HepG2 (cell line): ENCODE measurements around the gene BCL2L2. TPM values are rescaled to one million over a fixed set of nuclear protein-coding genes. Genes with fewer than 3 reads are reported as not detected.
A peak's percentile ranks its signal among the peaks of the same experiment; 100 is the strongest.

Experiments
- ARHGAP35 ChIP-seq: sonication (generic); formaldehyde crosslinking; IDR thresholded peaks from 2 replicates; pipeline ENCODE4 v1.9.0; 2022; ENCODE audit warnings: mild to moderate bottlenecking, inconsistent platforms, moderate library complexity, missing genetic modification reagents, borderline replicate concordance
- BRD4 ChIP-seq: sonication (generic); formaldehyde crosslinking; IDR thresholded peaks from 2 replicates; pipeline ENCODE4 v1.4.0; 2020; ENCODE audit warnings: missing genetic modification reagents
- CHCHD3 ChIP-seq: sonication (generic); formaldehyde crosslinking; IDR thresholded peaks from 2 replicates; pipeline ENCODE4 v1.8.0; 2022; ENCODE audit warnings: mild to moderate bottlenecking, missing genetic modification reagents, moderate library complexity
- DNMT3B ChIP-seq: conservative IDR thresholded peaks from 2 replicates; pipeline ENCODE4 v1.6.1; 2016; ENCODE audit warnings: missing biosample characterization, control low read depth
- GLI4 ChIP-seq: sonication (generic); formaldehyde crosslinking; IDR thresholded peaks from 2 replicates; pipeline ENCODE4 v1.5.1; 2020; ENCODE audit warnings: missing genetic modification reagents, mild to moderate bottlenecking, moderate library complexity, borderline replicate concordance
- IKZF1 ChIP-seq: fragments of 450-650 bp; IDR thresholded peaks from 2 replicates; pipeline ENCODE4 v1.7.1; 2016
- PHF5A ChIP-seq: IDR thresholded peaks from one replicate; pipeline ENCODE4 v1.6.1; 2018; ENCODE audit warnings: low read depth, missing genetic modification reagents; ENCODE audit not compliant: unreplicated experiment
- RBM39 ChIP-seq: fragments of 200-400 bp; formaldehyde crosslinking; IDR thresholded peaks from one replicate; pipeline ENCODE4 v1.6.1; 2018; ENCODE audit warnings: antibody characterized with exemption, mild to moderate bottlenecking, low read depth, low read length; ENCODE audit not compliant: poor library complexity, severe bottlenecking
- TMF1 ChIP-seq: sonication (generic); formaldehyde crosslinking; IDR thresholded peaks from 2 replicates; pipeline ENCODE4 v1.8.1; 2022; ENCODE audit warnings: low read depth, missing genetic modification reagents
- ZBTB3 ChIP-seq: sonication (generic); formaldehyde crosslinking; IDR thresholded peaks from 2 replicates; pipeline ENCODE4 v1.4.0; 2020; ENCODE audit warnings: low read depth, mild to moderate bottlenecking, moderate library complexity, missing genetic modification reagents, borderline replicate concordance
- ZNF709 ChIP-seq: sonication (generic); formaldehyde crosslinking; IDR thresholded peaks from 2 replicates; pipeline ENCODE4 v1.5.0; 2020; ENCODE audit warnings: mild to moderate bottlenecking, missing genetic modification reagents
- ZNF746 ChIP-seq: sonication (generic); formaldehyde crosslinking; IDR thresholded peaks from 2 replicates; pipeline ENCODE4 v1.8.0; 2022; ENCODE audit warnings: mild to moderate bottlenecking, missing genetic modification reagents
- ZNF776 ChIP-seq: sonication (generic); formaldehyde crosslinking; IDR thresholded peaks from 2 replicates; pipeline ENCODE4 v1.4.0; 2020; ENCODE audit warnings: mild to moderate bottlenecking, missing genetic modification reagents
- polyA plus RNA-seq, 8 experiments: library from polyadenylated mRNA; depleted of rRNA in 3 of 8; stranded (reverse) in 7 of 8; unstranded in 1 of 8; fragments of >200 nt; fragmentation: Illumina TruSeq in 4 of 8; extraction: Trizol in 4 of 8; gene quantifications; 2 replicates each; pipeline versions ENCODE4 v1.2.1 to v1.2.3, GENCODE V29; 2011 to 2016; ENCODE audit warnings: low read depth in 4 of 8, missing spikeins in 1 of 8, mixed read lengths in 1 of 8; ENCODE audit not compliant: insufficient read depth in 1 of 8
- total RNA-seq, 5 experiments: library from RNA; depleted of rRNA; stranded (reverse); fragments of >200 nt; fragmentation: Illumina TruSeq; extraction: Trizol; gene quantifications; 2 replicates each; pipeline ENCODE4 v1.2.3, GENCODE V29; 2016; ENCODE audit warnings: low read depth in 1 of 5
- TF ChIP-seq, protein P1 (sequence below): sonication (generic); formaldehyde crosslinking; IDR thresholded peaks from 2 replicates; pipeline ENCODE4 v1.5.1; 2020; ENCODE audit warnings: missing genetic modification reagents, mild to moderate bottlenecking, borderline replicate concordance
- TF ChIP-seq, protein P2 (sequence below): sonication (generic); formaldehyde crosslinking; IDR thresholded peaks from 2 replicates; pipeline ENCODE4 v1.8.0; 2022; ENCODE audit warnings: mild to moderate bottlenecking, missing genetic modification reagents; ENCODE audit not compliant: insufficient replicate concordance
- TF ChIP-seq, protein P3 (sequence below): sonication (generic); IDR thresholded peaks from 2 replicates; pipeline ENCODE4 v1.6.1; 2016; ENCODE audit warnings: low read depth, borderline replicate concordance
- TF ChIP-seq, protein P4 (sequence below): sonication (generic); formaldehyde crosslinking; IDR thresholded peaks from 2 replicates; pipeline ENCODE4 v1.9.0; 2021; ENCODE audit warnings: missing genetic modification reagents, borderline replicate concordance
- TF ChIP-seq, protein P5 (sequence below): sonication (generic); formaldehyde crosslinking; IDR thresholded peaks from 2 replicates; pipeline ENCODE4 v1.4.0; 2020; ENCODE audit warnings: missing genetic modification reagents

Gene BCL2L2
- total and polyA plus RNA-seq, 2 of the 13 experiments (the other 11 are each of a cell fraction or from before 2014, with no cell fraction given): 28.1 to 49.8 TPM

DNA sequence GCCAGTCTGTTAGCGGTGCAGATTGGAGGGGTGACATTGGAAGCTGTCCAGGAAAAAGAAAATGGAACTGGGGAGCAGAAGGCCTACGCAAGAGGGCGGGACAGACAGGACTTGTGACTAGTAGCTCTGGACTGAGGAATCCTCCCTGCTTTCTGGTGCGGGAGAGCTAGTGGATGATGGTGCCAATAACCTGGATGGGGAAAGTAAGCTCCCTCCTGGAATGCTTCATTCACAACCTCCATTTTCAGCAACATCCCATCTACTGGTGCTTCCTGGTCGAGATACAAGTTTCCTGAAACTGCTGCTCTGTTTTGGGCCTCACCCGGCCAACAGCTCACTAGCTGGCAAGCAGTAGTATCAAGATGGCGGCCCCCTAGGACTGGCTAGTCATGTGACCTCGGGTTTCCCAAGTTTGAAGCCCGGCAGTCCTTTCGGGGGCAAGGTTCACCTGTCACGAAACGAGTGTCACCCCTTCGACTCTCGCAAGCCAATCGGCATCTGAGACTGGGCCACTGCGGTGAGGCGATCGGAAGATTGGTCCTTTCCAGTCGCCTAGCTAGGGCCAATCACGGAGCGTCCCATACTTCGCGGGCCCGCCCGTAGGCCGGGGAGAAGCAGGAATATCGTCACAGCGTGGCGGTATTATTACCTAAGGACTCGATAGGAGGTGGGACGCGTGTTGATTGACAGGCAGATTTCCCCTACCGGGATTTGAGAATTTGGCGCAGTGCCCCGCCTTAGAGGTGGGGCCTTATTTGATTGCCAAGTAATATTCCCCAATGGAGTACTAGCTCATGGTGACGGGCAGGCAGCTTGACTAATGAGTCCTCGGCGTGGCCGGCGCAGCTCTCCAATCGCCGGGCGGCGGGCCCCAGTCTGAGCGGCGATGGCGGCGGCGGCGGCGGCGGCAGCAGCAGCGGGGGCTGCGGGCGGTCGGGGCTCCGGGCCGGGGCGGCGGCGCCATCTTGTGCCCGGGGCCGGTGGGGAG lies 14.2 kb downstream of the BCL2L2 start, which contains the start of gene PABPN1 (continued):
- no peak; the same call in 1 of the 2 replicates for TF ChIP-seq DNMT3B
- peak; percentile 95 for TF ChIP-seq RBM39
- peak; percentile 70 for TF ChIP-seq ARHGAP35
- TF ChIP-seq CHCHD3 (CRISPR knock-in tag): no peak; the same call in 1 of the 2 replicates
- peak; percentile 17; the same call in 1 of the 2 replicates for TF ChIP-seq ZNF709
- TF ChIP-seq, protein P1, sequence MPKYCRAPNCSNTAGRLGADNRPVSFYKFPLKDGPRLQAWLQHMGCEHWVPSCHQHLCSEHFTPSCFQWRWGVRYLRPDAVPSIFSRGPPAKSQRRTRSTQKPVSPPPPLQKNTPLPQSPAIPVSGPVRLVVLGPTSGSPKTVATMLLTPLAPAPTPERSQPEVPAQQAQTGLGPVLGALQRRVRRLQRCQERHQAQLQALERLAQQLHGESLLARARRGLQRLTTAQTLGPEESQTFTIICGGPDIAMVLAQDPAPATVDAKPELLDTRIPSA (CRISPR knock-in tag): no peak
- TF ChIP-seq, protein P2, sequence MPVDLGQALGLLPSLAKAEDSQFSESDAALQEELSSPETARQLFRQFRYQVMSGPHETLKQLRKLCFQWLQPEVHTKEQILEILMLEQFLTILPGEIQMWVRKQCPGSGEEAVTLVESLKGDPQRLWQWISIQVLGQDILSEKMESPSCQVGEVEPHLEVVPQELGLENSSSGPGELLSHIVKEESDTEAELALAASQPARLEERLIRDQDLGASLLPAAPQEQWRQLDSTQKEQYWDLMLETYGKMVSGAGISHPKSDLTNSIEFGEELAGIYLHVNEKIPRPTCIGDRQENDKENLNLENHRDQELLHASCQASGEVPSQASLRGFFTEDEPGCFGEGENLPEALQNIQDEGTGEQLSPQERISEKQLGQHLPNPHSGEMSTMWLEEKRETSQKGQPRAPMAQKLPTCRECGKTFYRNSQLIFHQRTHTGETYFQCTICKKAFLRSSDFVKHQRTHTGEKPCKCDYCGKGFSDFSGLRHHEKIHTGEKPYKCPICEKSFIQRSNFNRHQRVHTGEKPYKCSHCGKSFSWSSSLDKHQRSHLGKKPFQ (CRISPR knock-in tag): peak; percentile 5
- peak; percentile 73; the same call in 1 of the 2 replicates for TF ChIP-seq ZNF776 (CRISPR knock-in tag)
- TF ChIP-seq ZNF746 (CRISPR knock-in tag): peak; percentile 92
- TF ChIP-seq, protein P3, sequence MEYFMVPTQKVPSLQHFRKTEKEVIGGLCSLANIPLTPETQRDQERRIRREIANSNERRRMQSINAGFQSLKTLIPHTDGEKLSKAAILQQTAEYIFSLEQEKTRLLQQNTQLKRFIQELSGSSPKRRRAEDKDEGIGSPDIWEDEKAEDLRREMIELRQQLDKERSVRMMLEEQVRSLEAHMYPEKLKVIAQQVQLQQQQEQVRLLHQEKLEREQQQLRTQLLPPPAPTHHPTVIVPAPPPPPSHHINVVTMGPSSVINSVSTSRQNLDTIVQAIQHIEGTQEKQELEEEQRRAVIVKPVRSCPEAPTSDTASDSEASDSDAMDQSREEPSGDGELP: peak; percentile 71; the same call in 1 of the 2 replicates
- peak; percentile 92; the same call in 1 of the 2 replicates for TF ChIP-seq TMF1 (CRISPR knock-in tag)
- peak; percentile 100 for TF ChIP-seq BRD4
- TF ChIP-seq PHF5A (CRISPR knock-in tag): peak; percentile 82
- TF ChIP-seq, protein P4, sequence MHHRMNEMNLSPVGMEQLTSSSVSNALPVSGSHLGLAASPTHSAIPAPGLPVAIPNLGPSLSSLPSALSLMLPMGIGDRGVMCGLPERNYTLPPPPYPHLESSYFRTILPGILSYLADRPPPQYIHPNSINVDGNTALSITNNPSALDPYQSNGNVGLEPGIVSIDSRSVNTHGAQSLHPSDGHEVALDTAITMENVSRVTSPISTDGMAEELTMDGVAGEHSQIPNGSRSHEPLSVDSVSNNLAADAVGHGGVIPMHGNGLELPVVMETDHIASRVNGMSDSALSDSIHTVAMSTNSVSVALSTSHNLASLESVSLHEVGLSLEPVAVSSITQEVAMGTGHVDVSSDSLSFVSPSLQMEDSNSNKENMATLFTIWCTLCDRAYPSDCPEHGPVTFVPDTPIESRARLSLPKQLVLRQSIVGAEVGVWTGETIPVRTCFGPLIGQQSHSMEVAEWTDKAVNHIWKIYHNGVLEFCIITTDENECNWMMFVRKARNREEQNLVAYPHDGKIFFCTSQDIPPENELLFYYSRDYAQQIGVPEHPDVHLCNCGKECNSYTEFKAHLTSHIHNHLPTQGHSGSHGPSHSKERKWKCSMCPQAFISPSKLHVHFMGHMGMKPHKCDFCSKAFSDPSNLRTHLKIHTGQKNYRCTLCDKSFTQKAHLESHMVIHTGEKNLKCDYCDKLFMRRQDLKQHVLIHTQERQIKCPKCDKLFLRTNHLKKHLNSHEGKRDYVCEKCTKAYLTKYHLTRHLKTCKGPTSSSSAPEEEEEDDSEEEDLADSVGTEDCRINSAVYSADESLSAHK (CRISPR knock-in tag): no peak; the same call in 1 of the 2 replicates
- TF ChIP-seq ZBTB3: peak; percentile 92; the same call in 1 of the 2 replicates
- no peak for TF ChIP-seq IKZF1
- TF ChIP-seq, protein P5, sequence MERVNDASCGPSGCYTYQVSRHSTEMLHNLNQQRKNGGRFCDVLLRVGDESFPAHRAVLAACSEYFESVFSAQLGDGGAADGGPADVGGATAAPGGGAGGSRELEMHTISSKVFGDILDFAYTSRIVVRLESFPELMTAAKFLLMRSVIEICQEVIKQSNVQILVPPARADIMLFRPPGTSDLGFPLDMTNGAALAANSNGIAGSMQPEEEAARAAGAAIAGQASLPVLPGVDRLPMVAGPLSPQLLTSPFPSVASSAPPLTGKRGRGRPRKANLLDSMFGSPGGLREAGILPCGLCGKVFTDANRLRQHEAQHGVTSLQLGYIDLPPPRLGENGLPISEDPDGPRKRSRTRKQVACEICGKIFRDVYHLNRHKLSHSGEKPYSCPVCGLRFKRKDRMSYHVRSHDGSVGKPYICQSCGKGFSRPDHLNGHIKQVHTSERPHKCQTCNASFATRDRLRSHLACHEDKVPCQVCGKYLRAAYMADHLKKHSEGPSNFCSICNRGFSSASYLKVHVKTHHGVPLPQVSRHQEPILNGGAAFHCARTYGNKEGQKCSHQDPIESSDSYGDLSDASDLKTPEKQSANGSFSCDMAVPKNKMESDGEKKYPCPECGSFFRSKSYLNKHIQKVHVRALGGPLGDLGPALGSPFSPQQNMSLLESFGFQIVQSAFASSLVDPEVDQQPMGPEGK (CRISPR knock-in tag): peak; percentile 66; the same call in 1 of the 2 replicates
- TF ChIP-seq GLI4: peak; percentile 99
